HUES48 (cell line): ENCODE measurements around the gene MPPED1.

Experiments used
- H3K27ac ChIP-seq: one replicate; pipeline ENCODE4 v1.7.0; 2013; ENCODE audit warnings: low read depth, low read length, inconsistent platforms
- H3K27me3 ChIP-seq: 2 replicates; pipeline ENCODE4 v1.6.1; 2013; ENCODE audit warnings: mild to moderate bottlenecking, low read length; ENCODE audit not compliant: control insufficient read depth, insufficient read depth
- H3K36me3 ChIP-seq: 2 replicates; pipeline ENCODE4 v1.6.1; 2013; ENCODE audit warnings: low read length; ENCODE audit not compliant: control insufficient read depth, insufficient read depth
- H3K4me1 ChIP-seq: 2 replicates; pipeline ENCODE4 v1.6.1; 2013; ENCODE audit warnings: mild to moderate bottlenecking, low read length; ENCODE audit not compliant: control insufficient read depth, insufficient read depth
- H3K4me3 ChIP-seq: 2 replicates; pipeline ENCODE4 v1.5.1; 2013; ENCODE audit warnings: mild to moderate bottlenecking, low read depth, low read length
- H3K9ac ChIP-seq: 2 replicates; pipeline ENCODE4 v1.6.1; 2013; ENCODE audit warnings: mild to moderate bottlenecking, low read depth, low read length, moderate library complexity
- H3K9me3 ChIP-seq: 2 replicates; pipeline ENCODE4 v1.6.1; 2013; ENCODE audit warnings: low read length; ENCODE audit not compliant: control insufficient read depth, insufficient read depth

Gene MPPED1

GRCh38 chr22:43441216-43441615 lies 29.4 kb downstream of the MPPED1 start:
- no peaks in the 10 kb centered on the region for H3K4me1 ChIP-seq
- H3K9ac ChIP-seq: no peak overlapping the region
- H3K36me3 ChIP-seq: no peaks in the 10 kb centered on the region
- H3K27ac ChIP-seq: no peak overlapping the region
- H3K27me3 ChIP-seq: no peaks in the 10 kb centered on the region
- no peaks in the 10 kb centered on the region for H3K9me3 ChIP-seq
- H3K4me3 ChIP-seq: no peak overlapping the region

- no peak overlapping the region for H3K27ac ChIP-seq
- no peak overlapping the region for H3K4me3 ChIP-seq
- no peaks in the 10 kb centered on the region for H3K4me1 ChIP-seq
- no peaks in the 10 kb centered on the region for H3K27me3 ChIP-seq
- H3K36me3 ChIP-seq: no peaks in the 10 kb centered on the region
- no peak overlapping the region for H3K9ac ChIP-seq
- H3K9me3 ChIP-seq: no peaks in the 10 kb centered on the region
Measured at GRCh38 chr22:43441751-43442150, 29.9 kb downstream of the MPPED1 start.

GRCh38 chr22:43442386-43443151 lies 30.8 kb downstream of the MPPED1 start:
- H3K4me1 ChIP-seq: no peaks in the 10 kb centered on the region
- no peaks in the 10 kb centered on the region for H3K9me3 ChIP-seq
- H3K36me3 ChIP-seq: no peaks in the 10 kb centered on the region
- no peak overlapping the region for H3K27ac ChIP-seq
- no peaks in the 10 kb centered on the region for H3K27me3 ChIP-seq
- H3K9ac ChIP-seq: no peak overlapping the region
- H3K4me3 ChIP-seq: no peak overlapping the region

GRCh38 chr22:43443152-43443471 lies 31.3 kb downstream of the MPPED1 start:
- no peak overlapping the region for H3K27ac ChIP-seq
- no peak overlapping the region for H3K9ac ChIP-seq
- H3K4me3 ChIP-seq: no peak overlapping the region
- no peaks in the 10 kb centered on the region for H3K4me1 ChIP-seq
- H3K36me3 ChIP-seq: no peaks in the 10 kb centered on the region
- no peaks in the 10 kb centered on the region for H3K27me3 ChIP-seq
- H3K9me3 ChIP-seq: no peaks in the 10 kb centered on the region

- no peak overlapping the region for H3K9ac ChIP-seq
- H3K4me3 ChIP-seq: no peak overlapping the region
- H3K9me3 ChIP-seq: no peaks in the 10 kb centered on the region
- H3K36me3 ChIP-seq: no peaks in the 10 kb centered on the region
- H3K27me3 ChIP-seq: no peaks in the 10 kb centered on the region
- no peaks in the 10 kb centered on the region for H3K4me1 ChIP-seq
- no peak overlapping the region for H3K27ac ChIP-seq
Measured at GRCh38 chr22:43446037-43446803, 34.4 kb downstream of the MPPED1 start.

GRCh38 chr22:43446916-43447315 lies 35.1 kb downstream of the MPPED1 start:
- H3K27ac ChIP-seq: no peak overlapping the region

GRCh38 chr22:43447380-43447779 lies 35.6 kb downstream of the MPPED1 start:
- no peaks in the 10 kb centered on the region for H3K9me3 ChIP-seq
- no peak overlapping the region for H3K9ac ChIP-seq
- no peaks in the 10 kb centered on the region for H3K4me1 ChIP-seq
- no peaks in the 10 kb centered on the region for H3K27me3 ChIP-seq
- no peak overlapping the region for H3K27ac ChIP-seq
- H3K36me3 ChIP-seq: no peaks in the 10 kb centered on the region
- no peak overlapping the region for H3K4me3 ChIP-seq

More at GRCh38 chr22:43446916-43447315, 35.1 kb downstream of the MPPED1 start:
- Histone ChIP-seq H3K4me1 (no peaks in the 10 kb centered on the region), H3K9me3 (no peaks in the 10 kb centered on the region), H3K36me3 (no peaks in the 10 kb centered on the region), H3K9ac (no peak overlapping the region), H3K27me3 (no peaks in the 10 kb centered on the region), H3K4me3 (no peak overlapping the region)

GRCh38 chr22:43448048-43448447 lies 36.2 kb downstream of the MPPED1 start:
- Histone ChIP-seq H3K36me3 (no peaks in the 10 kb centered on the region), H3K9ac (no peak overlapping the region), H3K9me3 (no peaks in the 10 kb centered on the region), H3K27me3 (no peaks in the 10 kb centered on the region), H3K4me3 (no peak overlapping the region), H3K4me1 (no peaks in the 10 kb centered on the region), H3K27ac (no peak overlapping the region)

- Histone ChIP-seq H3K27ac (no peak overlapping the region), H3K9me3 (no peaks in the 10 kb centered on the region), H3K27me3 (no peaks in the 10 kb centered on the region), H3K36me3 (no peaks in the 10 kb centered on the region), H3K4me1 (no peaks in the 10 kb centered on the region), H3K9ac (no peak overlapping the region), H3K4me3 (no peak overlapping the region)
Measured at GRCh38 chr22:43449205-43449830, 37.5 kb downstream of the MPPED1 start.

- Histone ChIP-seq H3K36me3 (no peaks in the 10 kb centered on the region), H3K9me3 (no peaks in the 10 kb centered on the region), H3K27ac (no peak overlapping the region), H3K4me1 (no peaks in the 10 kb centered on the region), H3K9ac (no peak overlapping the region), H3K4me3 (no peak overlapping the region), H3K27me3 (no peaks in the 10 kb centered on the region)
Measured at GRCh38 chr22:43449831-43450225, 38.0 kb downstream of the MPPED1 start.
